ENCODE results near the gene ACSL6.
A peak's percentile ranks its signal among the peaks of the same experiment; 100 is the strongest.

ACSL6 gene

GRCh38 chr5:131998431-131999040 is 12.9 kb downstream of the ACSL6 start:
- DNase-seq = no peak

GRCh38 chr5:131997727-131998117 is 13.7 kb downstream of the ACSL6 start:
- no peak for DNase-seq

- DNase-seq = no peak
Observed at GRCh38 chr5:131997026-131997726, 14.3 kb downstream of the ACSL6 start.

- DNase-seq = no peak
Observed at GRCh38 chr5:131996210-131997025, 15.0 kb downstream of the ACSL6 start.

GRCh38 chr5:131994533-131995226 is 16.8 kb downstream of the ACSL6 start:
- no peak for DNase-seq

GRCh38 chr5:131994090-131994489 is 17.4 kb downstream of the ACSL6 start:
- no peak for DNase-seq

GRCh38 chr5:131993676-131994075 is 17.8 kb downstream of the ACSL6 start:
- DNase-seq = no peak

GRCh38 chr5:131992370-131992769 is 19.1 kb downstream of the ACSL6 start:
- DNase-seq = no peak

- DNase-seq = no peak
Observed at GRCh38 chr5:131991593-131992324, 19.7 kb downstream of the ACSL6 start.

- no peak for DNase-seq
Observed at GRCh38 chr5:131990716-131991115, 20.7 kb downstream of the ACSL6 start.

GRCh38 chr5:131988601-131989000 is 22.9 kb downstream of the ACSL6 start:
- DNase-seq = no peak

- no peak for DNase-seq
Observed at GRCh38 chr5:131987251-131987650, 24.2 kb downstream of the ACSL6 start.

GRCh38 chr5:131986161-131986912 is 25.1 kb downstream of the ACSL6 start:
- DNase-seq = no peak

GRCh38 chr5:131984956-131985665 is 26.3 kb downstream of the ACSL6 start:
- no peak for DNase-seq

- DNase-seq = peak; percentile 53
Observed at GRCh38 chr5:131983244-131983771, 28.1 kb downstream of the ACSL6 start.

GRCh38 chr5:131981516-131981915 is 29.9 kb downstream of the ACSL6 start:
- DNase-seq = no peak

- DNase-seq = no peak
Observed at GRCh38 chr5:131980696-131981095, 30.8 kb downstream of the ACSL6 start.

- no peak for DNase-seq
Observed at GRCh38 chr5:131979816-131980215, 31.6 kb downstream of the ACSL6 start.

GRCh38 chr5:131977212-131977604 is 34.2 kb downstream of the ACSL6 start:
- DNase-seq = no peak

- no peak for DNase-seq
Observed at GRCh38 chr5:131976414-131977211, 34.8 kb downstream of the ACSL6 start.

Measured in right hindlimb (tissue), 1 donor.